AG04450 (cell line): ENCODE data around the gene REV3L. TPM values are rescaled to one million over a fixed set of nuclear protein-coding genes. Genes with fewer than 3 reads are reported as not detected.

Source experiments
- CTCF ChIA-PET: fragments of 300-600, 350-600 bp; formaldehyde crosslinking; extraction: SDS; loops from one replicate; lab custom pipeline; 2022; ENCODE audit warnings: antibody characterized with exemption, inconsistent platforms; lab: Charles Lee
- POLR2A ChIA-PET: fragments of 350-600 bp; formaldehyde crosslinking; extraction: SDS; loops from one replicate; lab custom pipeline; 2021; ENCODE audit warnings: antibody characterized with exemption, inconsistent platforms; lab: Yijun Ruan, JAX
- DNase-seq: peaks from one replicate; pipeline ENCODE4 v3.0.0-alpha.2; 2011; ENCODE audit warnings: low read depth, low spot score
- H3K27ac ChIP-seq: one replicate; pipeline ENCODE4 v1.5.1; 2012; ENCODE audit warnings: low read depth, low read length, control low read depth
- H3K27me3 ChIP-seq: one replicate; pipeline ENCODE4 v1.6.0; 2012; ENCODE audit warnings: low read length; ENCODE audit not compliant: control insufficient read depth, insufficient read depth
- H3K4me3 ChIP-seq: 2 replicates; pipeline ENCODE4 v1.5.1; 2011; ENCODE audit warnings: mild to moderate bottlenecking, low read depth, low read length, control low read depth
- H3K9me3 ChIP-seq: 2 replicates; pipeline ENCODE4 v1.5.1; 2012; ENCODE audit warnings: low read length; ENCODE audit not compliant: control insufficient read depth, insufficient read depth
- CTCF ChIP-seq: IDR thresholded peaks from 2 replicates; pipeline ENCODE4 v1.5.1; 2011; ENCODE audit warnings: low read depth, low read length, control low read depth, inconsistent platforms
- polyA plus RNA-seq: library from polyadenylated mRNA; depleted of rRNA; stranded (reverse); fragments of >200 nt; gene quantifications from 2 replicates; pipeline ENCODE4 v1.2.3, GENCODE V29; 2011

The REV3L gene
- polyA plus RNA-seq, 1 experiment = 38.4 TPM

- Histone ChIP-seq H3K27ac (no peak overlapping the region), H3K4me3 (no peak overlapping the region), H3K27me3 (no peaks in the 10 kb centered on the region), H3K9me3 (no peaks in the 10 kb centered on the region)
- DNase-seq = no peak
- ChIA-PET CTCF (no interaction called here), POLR2A (no interaction called here)
- TF ChIP-seq CTCF = no peak
Observed at GRCh38 chr6:111282515-111282914, 200.5 kb downstream of the REV3L start.

GRCh38 chr6:111280445-111280955, 202.5 kb downstream of the REV3L start:
- no peak for TF ChIP-seq CTCF
- no peak for DNase-seq
- Histone ChIP-seq H3K4me3 (no peak overlapping the region), H3K27ac (no peak overlapping the region), H3K9me3 (no peaks in the 10 kb centered on the region), H3K27me3 (no peaks in the 10 kb centered on the region)
- ChIA-PET CTCF (interaction anchor here (0.8 to 1.8 kb wide), 2 partner anchors 21 to 269 kb away, joined by 3 to 8 read pairs; a partner anchor contains a TSS), POLR2A (no interaction called here)

- H3K9me3 ChIP-seq = peaks cover 6% of the 10 kb centered on the region
- no peak overlapping the region for H3K4me3 ChIP-seq
- no peaks in the 10 kb centered on the region for H3K27me3 ChIP-seq
- TF ChIP-seq CTCF = no peak
- no peak overlapping the region for H3K27ac ChIP-seq
- ChIA-PET CTCF (interaction anchor here (1.8 kb wide), 1 partner anchor 20 kb away, joined by 8 read pairs; a partner anchor contains a TSS), POLR2A (no interaction called here)
- DNase-seq = no peak
Observed at GRCh38 chr6:111278731-111279130, 204.3 kb downstream of the REV3L start.

- H3K27ac ChIP-seq = no peak overlapping the region
- POLR2A ChIA-PET = no interaction called here
Observed at GRCh38 chr6:111277819-111278218, 205.2 kb downstream of the REV3L start.

More at GRCh38 chr6:111277819-111278218, 205.2 kb downstream of the REV3L start:
- H3K4me3 ChIP-seq = no peak overlapping the region
- no peak for TF ChIP-seq CTCF
- CTCF ChIA-PET = interaction anchor here (1.2 kb wide), 1 partner anchor 19 kb away, joined by 4 read pairs; a partner anchor contains a TSS
- peaks cover 8% of the 10 kb centered on the region for H3K9me3 ChIP-seq
- no peaks in the 10 kb centered on the region for H3K27me3 ChIP-seq
- no peak for DNase-seq
